Stimulated activated naive CD8-positive, alpha-beta T cell treated with anti-CD3 and anti-CD28 coated beads, Interleukin-15, amount 100 ng/mL, for 72 hours (primary cell): ENCODE results near the gene STAB2.
"Not testable (repeated sequence)": the region's sequence is repeated elsewhere in the genome, so short reads cannot be mapped to it uniquely, and the experiment has no call there.

Source experiments
- ATAC-seq: fragments of 150-1000 bp; cut with Tn5 transposase; 2 replicates; pipeline ENCODE4 v1.10.0; 2021; ENCODE audit warnings: mild to moderate bottlenecking, moderate library complexity
- DNase-seq, 2 donors: peaks; one replicate each; pipeline ENCODE4 v3.0.0; 2021 to 2022
- H3K27ac Mint-ChIP-seq, 2 donors: one replicate each; pipeline ENCODE4 v1.8.0; 2022; ENCODE audit warnings: mild to moderate bottlenecking in 2 of 2, mixed read lengths in 2 of 2, moderate library complexity in 2 of 2
- H3K27me3 Mint-ChIP-seq: one replicate; pipeline ENCODE4 v1.8.0; 2022; ENCODE audit warnings: mixed read lengths
- H3K4me1 Mint-ChIP-seq: one replicate; pipeline ENCODE4 v1.8.0; 2022; ENCODE audit warnings: mild to moderate bottlenecking, mixed read lengths
- H3K4me3 Mint-ChIP-seq, 2 donors: one replicate each; pipeline ENCODE4 v1.8.0; 2022; ENCODE audit warnings: mild to moderate bottlenecking in 2 of 2, mixed read lengths in 2 of 2, moderate library complexity in 1 of 2
- H3K9me3 Mint-ChIP-seq, 2 donors: one replicate each; pipeline ENCODE4 v1.8.0; 2022; ENCODE audit warnings: mixed read lengths in 2 of 2

Gene STAB2

DNA sequence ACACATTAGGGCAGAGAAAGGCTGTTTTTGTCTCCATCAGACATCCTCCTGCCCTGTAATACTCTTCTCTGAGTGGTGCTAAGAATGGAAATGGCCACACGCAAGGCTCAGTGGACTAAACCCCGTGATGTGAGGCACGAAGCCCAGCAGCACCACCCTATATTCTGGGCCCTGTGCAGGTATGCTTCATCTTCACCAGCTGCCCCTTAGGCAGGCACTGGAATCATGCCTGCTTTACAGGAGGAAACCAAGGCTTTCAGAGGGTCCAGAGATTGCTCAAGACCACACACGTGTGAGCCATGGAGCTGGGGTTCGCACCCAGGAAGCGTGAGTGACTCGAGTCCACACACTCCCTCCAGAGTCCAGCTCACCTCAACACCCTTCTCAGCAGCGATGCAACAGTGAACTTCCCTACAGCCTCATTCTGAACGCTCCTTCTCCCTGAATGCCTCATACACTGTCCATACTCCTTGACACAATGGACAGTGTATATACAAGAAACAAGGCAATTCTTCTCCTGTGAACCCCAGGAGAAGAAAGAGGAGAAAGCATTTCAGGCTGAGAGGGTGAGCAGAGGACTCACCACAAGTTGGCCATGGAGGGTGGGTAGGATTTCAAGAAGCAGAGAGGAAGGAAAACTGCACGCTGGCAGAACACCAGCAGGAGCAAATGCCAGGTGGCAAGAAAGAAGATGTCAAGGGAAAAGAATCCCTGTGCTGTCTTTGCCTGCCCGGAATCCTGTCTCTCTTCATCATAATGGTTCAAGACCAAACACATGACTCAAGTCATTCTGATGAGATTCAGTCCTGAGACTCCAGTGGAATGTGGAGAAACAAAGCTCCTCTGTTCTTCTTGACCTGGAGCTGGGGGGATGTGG, 214.9 kb downstream of the STAB2 start:
- peaks cover 6% of the 10 kb centered on the region for H3K4me1 Mint-ChIP-seq
- ATAC-seq (no peak), DNase-seq (no peak)
- H3K9me3 Mint-ChIP-seq: peaks cover 0 to 4% of the 10 kb centered on the region in 2 donors
- H3K27me3 Mint-ChIP-seq: no peaks in the 10 kb centered on the region
- H3K4me3 Mint-ChIP-seq: no peak overlapping the region
- no peak overlapping the region for H3K27ac Mint-ChIP-seq

DNA sequence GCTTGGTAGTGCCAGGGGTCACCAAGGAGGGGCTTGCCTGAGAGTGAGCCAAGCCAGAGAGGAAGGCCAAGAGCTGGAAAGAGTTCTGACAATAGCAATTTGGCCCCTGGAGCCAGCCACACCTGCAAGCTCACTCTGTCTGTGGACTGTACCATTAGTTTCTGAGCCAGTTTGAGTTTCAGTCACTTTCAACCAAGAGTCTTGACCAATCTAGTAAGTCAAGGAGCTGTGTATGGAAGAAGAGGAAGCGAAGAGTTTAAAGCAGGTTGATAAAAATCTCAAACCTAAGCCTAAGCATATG, 215.5 kb downstream of the STAB2 start:
- H3K9me3 Mint-ChIP-seq: peaks cover 0 to 4% of the 10 kb centered on the region in 2 donors
- DNase-seq (no peak), ATAC-seq (no peak)
- H3K4me3 Mint-ChIP-seq: no peak overlapping the region
- peak overlapping the region in 1 of 2 donors; percentile 9 for H3K27ac Mint-ChIP-seq
- H3K27me3 Mint-ChIP-seq: no peaks in the 10 kb centered on the region
- peaks cover 6% of the 10 kb centered on the region for H3K4me1 Mint-ChIP-seq

DNA sequence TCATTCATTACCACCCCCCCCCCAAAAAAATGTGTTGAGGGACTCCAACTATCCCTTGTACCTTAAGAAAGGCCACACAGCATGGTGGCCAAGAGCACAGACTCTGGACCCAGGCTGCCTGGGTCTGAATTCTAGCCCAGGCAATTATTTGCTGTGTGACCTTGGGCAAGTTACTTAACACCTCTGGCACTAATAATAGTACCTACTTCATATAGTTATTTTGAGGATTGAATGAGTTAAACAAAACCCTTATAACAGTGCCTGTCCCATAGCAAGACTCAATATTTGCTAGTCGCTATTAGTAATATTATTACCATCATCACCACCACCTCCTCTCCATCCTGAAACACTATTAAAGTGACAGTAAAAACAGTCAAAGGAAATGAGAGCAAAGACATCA, 216.8 kb downstream of the STAB2 start:
- Mint-ChIP-seq H3K4me3 (no peak overlapping the region), H3K27me3 (no peaks in the 10 kb centered on the region), H3K9me3 (peaks cover 0 to 4% of the 10 kb centered on the region in 2 donors), H3K4me1 (no peaks in the 10 kb centered on the region), H3K27ac (no peak overlapping the region)
- ATAC-seq: no peak
- DNase-seq: no peak

DNA sequence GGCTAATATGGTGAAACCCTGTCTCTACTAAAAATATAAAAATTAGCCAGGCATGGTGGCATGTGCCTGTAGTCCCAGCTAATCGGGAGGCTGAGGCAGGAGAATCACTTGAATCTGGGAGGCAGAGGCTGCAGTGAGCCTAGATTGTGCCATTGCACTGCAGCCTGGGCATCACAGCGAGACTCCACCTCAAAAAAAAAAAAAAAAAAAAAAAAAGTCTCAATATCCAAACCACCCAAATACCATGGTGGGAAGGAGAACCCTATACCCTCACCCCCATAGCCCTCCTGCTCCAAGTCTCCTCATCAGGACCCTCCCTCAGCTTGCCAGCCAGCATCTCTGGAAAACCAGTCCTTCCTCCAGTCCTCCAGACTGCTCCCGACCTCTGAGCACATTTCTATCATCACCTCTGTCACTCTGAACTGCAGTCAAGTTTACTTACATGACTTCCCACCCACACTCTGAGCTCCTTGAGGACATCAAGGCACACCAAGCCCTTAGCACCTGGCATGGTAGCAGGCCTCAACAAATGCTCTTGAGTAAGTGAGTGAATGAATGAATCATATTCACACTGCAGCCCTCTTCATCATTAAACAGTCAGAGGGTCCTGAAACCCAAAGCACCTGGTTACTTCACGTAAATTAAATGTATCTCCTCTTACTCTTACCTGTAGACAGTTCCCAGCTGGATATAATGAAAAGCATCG, 218.7 kb downstream of the STAB2 start:
- Mint-ChIP-seq H3K9me3 (no peaks in the 10 kb centered on the region), H3K27me3 (no peaks in the 10 kb centered on the region), H3K4me3 (no peak overlapping the region), H3K4me1 (no peaks in the 10 kb centered on the region), H3K27ac (no peak overlapping the region)
- DNase-seq (no peak), ATAC-seq (no peak)

DNA sequence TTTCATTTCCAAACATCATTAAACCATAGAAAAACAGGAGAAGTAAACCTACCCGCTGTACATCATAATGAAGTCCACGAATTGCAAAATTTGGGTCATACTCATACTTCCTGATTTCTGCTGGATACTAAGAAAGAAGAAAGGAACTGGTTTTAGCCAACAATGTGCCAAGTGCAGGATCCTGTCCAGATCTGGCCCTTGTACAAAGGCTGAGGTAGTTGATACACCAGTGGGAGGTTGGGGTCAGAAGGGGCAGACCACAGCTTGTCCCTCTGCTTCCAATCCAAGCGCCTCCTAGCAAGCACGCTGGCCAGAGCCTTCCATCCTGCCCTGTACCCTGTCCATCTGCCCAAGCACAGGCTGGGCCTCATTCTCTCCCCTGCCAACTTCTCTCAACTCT, 219.7 kb downstream of the STAB2 start:
- H3K4me1 Mint-ChIP-seq: no peaks in the 10 kb centered on the region
- ATAC-seq (no peak), DNase-seq (no peak)
- no peaks in the 10 kb centered on the region for H3K27me3 Mint-ChIP-seq
- no peak overlapping the region for H3K4me3 Mint-ChIP-seq
- peak overlapping the region in 1 of 2 donors; percentile 2 for H3K27ac Mint-ChIP-seq
- no peaks in the 10 kb centered on the region for H3K9me3 Mint-ChIP-seq

DNA sequence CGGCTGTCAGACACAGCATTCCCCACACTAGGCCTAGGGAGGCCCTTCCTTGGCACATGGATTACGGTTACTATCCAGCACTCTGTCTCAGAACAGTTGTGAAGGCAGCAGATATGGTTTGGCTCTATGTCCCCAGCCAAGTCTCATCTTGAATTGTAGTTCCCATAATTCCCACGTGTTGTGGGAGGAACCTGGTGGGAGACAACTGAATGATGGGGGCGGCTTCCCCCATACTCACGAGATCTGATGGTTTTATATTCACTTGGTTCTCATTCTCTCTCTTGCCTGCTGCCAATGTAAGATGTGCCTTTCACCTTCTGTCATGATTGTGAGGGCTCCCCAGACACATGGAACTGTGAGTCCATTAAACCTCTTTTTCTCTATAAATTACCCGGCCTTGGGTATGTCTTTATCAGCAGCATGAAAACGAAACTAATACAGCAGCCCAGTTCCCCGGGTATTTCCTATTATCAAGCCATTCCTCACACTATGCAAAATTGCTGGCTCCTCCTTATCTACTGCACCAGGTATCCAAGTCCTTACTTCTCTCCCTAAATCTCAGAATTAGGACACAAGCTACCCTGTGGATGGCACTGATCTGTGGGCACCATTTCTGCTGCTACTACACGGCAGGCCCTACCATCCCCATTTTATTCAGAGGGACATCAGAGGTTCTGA, 220.6 kb downstream of the STAB2 start:
- Mint-ChIP-seq H3K9me3 (no peaks in the 10 kb centered on the region), H3K27ac (peak overlapping the region in 1 of 2 donors; percentile 80), H3K4me3 (no peak overlapping the region), H3K27me3 (no peaks in the 10 kb centered on the region), H3K4me1 (no peaks in the 10 kb centered on the region)
- DNase-seq (no peak), ATAC-seq (no peak)

DNA sequence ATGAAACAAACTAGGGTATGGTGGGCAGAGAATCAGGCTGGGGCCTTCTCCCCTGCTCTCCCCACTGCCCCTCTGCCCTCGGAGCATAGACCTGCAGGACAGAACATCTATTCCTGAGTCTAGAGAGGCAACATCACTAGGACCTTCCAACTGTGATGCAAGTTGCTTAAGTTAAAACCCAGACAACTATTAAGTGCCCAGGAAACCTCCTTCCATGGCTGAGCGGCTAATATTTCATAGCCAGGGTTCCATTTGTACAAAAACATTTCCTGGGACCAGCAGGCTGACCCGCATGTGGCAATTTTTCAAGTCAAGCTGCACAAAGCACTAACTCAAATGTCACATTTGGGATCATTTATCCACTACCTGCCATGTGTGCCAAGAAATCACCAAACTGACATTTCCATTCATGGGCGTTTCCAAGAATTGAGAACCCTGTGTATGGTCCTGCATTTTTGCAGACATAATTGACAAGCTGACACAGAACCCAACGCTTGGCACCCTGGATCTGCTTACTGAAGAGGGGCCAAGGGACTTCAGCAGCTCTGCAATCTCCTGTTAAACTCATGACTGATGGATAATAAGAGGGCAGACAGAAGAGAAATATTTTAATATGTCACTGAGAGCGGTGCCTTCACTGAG, 221.3 kb downstream of the STAB2 start:
- ATAC-seq: no peak
- Mint-ChIP-seq H3K27me3 (no peaks in the 10 kb centered on the region), H3K9me3 (no peaks in the 10 kb centered on the region), H3K4me1 (no peaks in the 10 kb centered on the region), H3K27ac (no peak overlapping the region), H3K4me3 (no peak overlapping the region)
- DNase-seq: no peak

DNA sequence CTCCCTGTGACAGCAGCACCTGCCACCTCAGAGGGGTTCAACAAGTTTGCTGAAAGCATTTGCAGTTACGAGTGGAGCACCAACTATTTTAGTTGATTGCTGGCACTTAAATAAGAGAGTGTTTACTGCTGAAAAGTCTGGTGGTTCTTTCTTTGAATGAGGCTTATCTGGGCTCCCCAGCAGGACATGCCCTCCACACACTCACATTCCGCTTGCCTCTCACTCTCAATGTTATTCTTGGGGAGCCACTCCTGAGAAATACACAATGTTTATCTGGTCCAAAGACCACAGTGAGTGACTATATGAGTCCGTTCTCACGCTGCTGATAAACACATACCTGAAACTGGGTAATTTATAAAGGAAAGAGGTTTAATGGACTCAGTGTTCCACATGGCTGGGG, 222.1 kb downstream of the STAB2 start:
- Mint-ChIP-seq H3K4me3 (no peak overlapping the region), H3K27ac (no peak overlapping the region), H3K4me1 (no peaks in the 10 kb centered on the region), H3K9me3 (no peaks in the 10 kb centered on the region), H3K27me3 (no peaks in the 10 kb centered on the region)
- DNase-seq (no peak), ATAC-seq (no peak)

DNA sequence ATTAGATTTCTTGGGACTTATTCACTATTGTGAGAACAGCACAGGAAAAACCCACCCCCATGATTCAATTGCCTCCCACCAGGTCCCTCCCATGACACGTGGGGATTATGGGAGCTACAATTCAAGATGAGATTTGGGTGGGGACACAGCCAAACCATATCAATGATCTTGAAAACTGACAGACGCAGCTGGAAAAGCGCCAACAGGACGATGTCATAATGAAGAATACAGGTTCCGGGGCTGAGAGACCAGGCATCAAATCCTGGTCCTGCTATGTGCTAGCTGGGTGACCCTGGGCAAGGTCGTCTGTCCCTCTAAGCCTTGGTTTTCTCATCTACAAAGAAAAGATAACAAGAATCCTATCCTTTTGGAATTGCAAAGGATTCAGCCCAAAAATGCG, 222.6 kb downstream of the STAB2 start:
- H3K4me3 Mint-ChIP-seq, H3K4me1 Mint-ChIP-seq, DNase-seq, H3K27me3 Mint-ChIP-seq, H3K27ac Mint-ChIP-seq, H3K9me3 Mint-ChIP-seq, ATAC-seq: not testable (repeated sequence)

DNA sequence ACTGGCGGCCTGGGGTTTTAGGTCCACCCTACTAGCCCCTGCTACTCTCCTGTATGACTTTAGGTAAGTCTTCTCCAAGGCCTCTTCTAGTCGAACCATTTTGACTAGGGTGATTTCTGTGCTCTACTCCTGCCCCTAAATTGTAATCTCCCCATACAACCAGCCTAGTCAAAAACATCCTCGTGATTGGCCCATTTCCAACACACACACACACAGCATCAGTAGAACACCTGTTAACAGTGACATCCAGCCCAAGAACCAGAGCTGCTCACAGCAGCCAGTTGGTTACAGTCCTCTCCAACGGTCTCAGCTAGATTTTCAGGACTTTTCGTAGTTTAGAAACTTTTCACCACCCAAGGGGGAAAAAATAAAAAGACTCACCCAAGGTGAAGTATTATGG, 223.0 kb downstream of the STAB2 start:
- H3K9me3 Mint-ChIP-seq: no peaks in the 10 kb centered on the region
- H3K27ac Mint-ChIP-seq: no peak overlapping the region
- ATAC-seq (no peak), DNase-seq (no peak)
- no peaks in the 10 kb centered on the region for H3K27me3 Mint-ChIP-seq
- H3K4me1 Mint-ChIP-seq: no peaks in the 10 kb centered on the region
- H3K4me3 Mint-ChIP-seq: no peak overlapping the region

DNA sequence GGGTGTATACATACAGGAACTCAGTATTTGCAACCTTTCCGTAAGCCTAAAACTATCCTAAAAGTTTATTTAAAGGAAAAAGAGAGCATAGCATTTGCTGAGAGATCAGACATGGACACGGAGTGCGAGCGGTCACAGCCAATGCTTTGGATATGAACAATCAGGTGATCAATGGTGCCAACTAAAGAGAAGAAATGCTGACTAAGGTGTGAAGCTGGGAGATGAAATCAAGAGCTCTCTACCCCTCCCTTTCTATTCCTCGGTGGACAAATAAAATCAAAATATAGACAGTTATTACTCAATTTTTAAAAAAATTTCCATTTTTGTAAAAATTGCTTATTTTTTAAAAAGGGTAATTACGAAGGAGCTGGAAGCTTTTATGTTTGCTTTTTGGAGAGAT, 224.7 kb downstream of the STAB2 start:
- DNase-seq: no peak
- H3K4me3 Mint-ChIP-seq: no peak overlapping the region
- no peak overlapping the region for H3K27ac Mint-ChIP-seq
- ATAC-seq: no peak
- no peaks in the 10 kb centered on the region for H3K27me3 Mint-ChIP-seq
- no peaks in the 10 kb centered on the region for H3K4me1 Mint-ChIP-seq
- H3K9me3 Mint-ChIP-seq: no peaks in the 10 kb centered on the region

DNA sequence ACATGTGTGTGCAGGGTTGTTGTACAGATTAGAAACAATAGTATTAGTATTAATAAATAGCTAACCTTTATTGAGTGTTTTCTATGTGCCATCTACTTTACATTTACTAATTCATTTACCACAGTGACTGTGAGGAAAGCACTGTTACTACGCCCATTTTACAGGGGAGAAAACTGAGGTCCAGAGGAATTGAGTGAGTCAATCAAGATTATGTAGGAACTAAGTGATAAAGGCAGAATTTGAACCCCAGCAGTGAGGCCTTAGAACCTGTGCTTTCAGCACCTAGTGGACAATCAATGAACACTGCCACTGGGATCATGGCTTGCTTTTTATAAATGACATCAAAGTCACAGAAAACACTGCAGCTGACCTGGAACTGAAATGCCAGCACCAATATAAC, 225.7 kb downstream of the STAB2 start:
- Mint-ChIP-seq H3K4me3 (no peak overlapping the region), H3K9me3 (no peaks in the 10 kb centered on the region), H3K4me1 (peaks cover 5% of the 10 kb centered on the region), H3K27ac (no peak overlapping the region), H3K27me3 (no peaks in the 10 kb centered on the region)
- DNase-seq (no peak), ATAC-seq (no peak)

DNA sequence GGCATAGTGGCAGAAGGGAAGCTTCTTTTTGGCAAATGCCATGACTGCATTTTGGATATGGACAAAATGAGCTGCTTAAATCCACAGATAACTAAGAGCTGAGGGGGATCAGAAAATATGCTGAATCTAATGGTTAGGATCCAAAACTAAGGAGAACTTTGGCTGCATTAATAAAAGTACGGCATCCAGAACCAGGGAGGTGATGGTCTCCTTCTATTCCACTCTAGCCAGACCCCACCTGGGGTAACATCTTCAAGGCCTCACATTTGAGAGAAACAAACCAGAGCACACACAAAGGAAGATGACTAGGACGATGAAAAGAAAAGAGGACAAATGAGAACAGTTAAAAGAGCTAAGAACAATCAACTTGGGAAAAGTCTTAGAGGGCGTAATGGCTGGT, 226.4 kb downstream of the STAB2 start:
- no peak overlapping the region for H3K4me3 Mint-ChIP-seq
- H3K9me3 Mint-ChIP-seq: no peaks in the 10 kb centered on the region
- ATAC-seq (no peak), DNase-seq (no peak)
- H3K27me3 Mint-ChIP-seq: no peaks in the 10 kb centered on the region
- no peak overlapping the region for H3K27ac Mint-ChIP-seq
- H3K4me1 Mint-ChIP-seq: peaks cover 7% of the 10 kb centered on the region

DNA sequence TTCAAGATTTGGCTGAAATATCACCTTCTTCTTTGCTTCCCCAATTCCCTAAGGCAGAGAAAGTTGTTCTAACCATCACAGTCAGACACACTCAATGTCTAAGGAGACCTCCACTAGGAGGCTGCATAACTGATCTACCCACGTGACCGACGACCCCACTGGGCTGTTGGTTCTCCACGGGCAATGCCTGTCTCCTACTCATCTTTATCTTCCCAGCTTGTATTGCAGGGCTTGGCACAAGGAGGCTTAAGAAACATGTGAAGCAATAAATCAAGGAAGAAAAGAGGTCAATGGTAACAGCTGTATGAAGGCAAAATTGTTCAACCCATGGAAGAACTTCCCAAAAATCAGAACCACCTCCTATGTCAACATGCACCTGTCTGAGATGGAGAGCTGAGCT, 226.9 kb downstream of the STAB2 start:
- ATAC-seq: no peak
- H3K27ac Mint-ChIP-seq: no peak overlapping the region
- peaks cover 7% of the 10 kb centered on the region for H3K4me1 Mint-ChIP-seq
- H3K9me3 Mint-ChIP-seq: no peaks in the 10 kb centered on the region
- H3K27me3 Mint-ChIP-seq: no peaks in the 10 kb centered on the region
- DNase-seq: no peak
- no peak overlapping the region for H3K4me3 Mint-ChIP-seq

DNA sequence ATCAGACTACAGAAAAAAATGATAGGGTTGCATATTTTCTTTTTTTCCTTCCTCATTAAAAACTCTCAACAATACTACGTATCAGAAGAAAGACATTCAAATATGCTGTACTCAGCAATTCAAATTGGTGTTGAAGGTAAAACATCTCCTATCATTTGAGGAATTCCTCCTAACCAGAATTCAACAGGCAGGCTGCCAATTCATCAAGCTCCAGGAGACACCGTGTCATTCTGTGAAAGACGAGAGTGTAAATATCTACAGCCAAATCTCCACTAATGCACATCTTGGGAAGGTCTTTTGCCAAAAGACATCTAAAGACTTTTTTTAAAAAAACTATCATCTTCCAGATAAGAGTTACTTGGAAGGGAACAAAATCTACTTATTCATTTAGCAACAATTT, 227.4 kb downstream of the STAB2 start:
- ATAC-seq: no peak
- no peaks in the 10 kb centered on the region for H3K27me3 Mint-ChIP-seq

More for the DNA sequence above, 227.4 kb downstream of the STAB2 start:
- H3K27ac Mint-ChIP-seq: no peak overlapping the region
- H3K9me3 Mint-ChIP-seq: no peaks in the 10 kb centered on the region
- no peak overlapping the region for H3K4me3 Mint-ChIP-seq
- no peak for DNase-seq
- peaks cover 7% of the 10 kb centered on the region for H3K4me1 Mint-ChIP-seq
